Measurements from ENCODE around the gene SLC17A2.

GRCh38 chr6:25875926-25876602 lies 54.4 kb downstream of the SLC17A2 start:
- TF ChIP-seq CTCF (IDR thresholded peaks at IDR 0.05) (no peak), EP300 (IDR thresholded peaks at IDR 0.05) (no peak)

All from ovary (tissue), 3 donors.